Measurements from ENCODE around the gene MLF2. TPM values are rescaled to one million over a fixed set of nuclear protein-coding genes. Genes with fewer than 3 reads are reported as not detected.

The MLF2 gene
- total and polyA plus RNA-seq, 12 donors = 108 to 197 (median 148) TPM

GRCh38 chr12:6780573-6780972 is 27.6 kb upstream of the MLF2 start:
- intact Hi-C loops (cut with DNase I) = loop anchor here in 2 of 10 donors (5.0 kb wide), 2 partner anchors 42 to 43 kb away; partner anchors contain the start of gene GPR162 (in 1 of the 2)
- no peak for TF ChIP-seq CTCF (IDR thresholded peaks at IDR 0.05)

GRCh38 chr12:6779708-6780432 is 26.9 kb upstream of the MLF2 start:
- intact Hi-C loops (cut with DNase I) = loop anchor here (1.0 to 5.0 kb wide), 10 partner anchors 26 to 163 kb away; partner anchors contain the start of genes MLF2 (in 5 of the 10), GPR162 (in 2 of the 10) and P3H3 (in 1 of the 10)
- Histone ChIP-seq H3K4me1 (peaks cover 0 to 26% (median 20%) of the 10 kb centered on the region in 9 donors), H3K36me3 (peaks cover 0 to 7% (median 0%) of the 10 kb centered on the region in 9 donors), H3K27ac (peak overlapping the region in 1 of 10 donors; percentile 60), H3K9me3 (no peaks in the 10 kb centered on the region), H3K27me3 (peaks cover 0 to 30% (median 0%) of the 10 kb centered on the region in 7 donors), H3K4me3 (no peak overlapping the region)
- WGBS, 2 donors = 91 to 92% methylated on average over 6 of the region's 6 CpGs
- ATAC-seq (no peak), DNase-seq (no peak)
- TF ChIP-seq CTCF (IDR thresholded peaks at IDR 0.05) = no peak

More at GRCh38 chr12:6780573-6780972, 27.6 kb upstream of the MLF2 start:
- Histone ChIP-seq H3K4me3 (no peak overlapping the region), H3K9me3 (no peaks in the 10 kb centered on the region), H3K27me3 (peaks cover 0 to 23% (median 0%) of the 10 kb centered on the region in 7 donors), H3K36me3 (peaks cover 0 to under 1% (median 0%) of the 10 kb centered on the region in 9 donors), H3K27ac (no peak overlapping the region), H3K4me1 (peaks cover 0 to 31% (median 21%) of the 10 kb centered on the region in 9 donors)
- no peak for DNase-seq
- no peak for ATAC-seq
- WGBS, 2 donors = 85 to 88% methylated on average over 6 of the region's 6 CpGs

- TF ChIP-seq CTCF (IDR thresholded peaks at IDR 0.05) = peak in 8 of 9 donors; percentile 92 to 97 (median 96)
- H3K9me3 ChIP-seq = no peaks in the 10 kb centered on the region
- peaks cover 0 to 9% (median 0%) of the 10 kb centered on the region in 9 donors for H3K36me3 ChIP-seq
- WGBS, 2 donors = 3 to 4% methylated on average over 28 to 35 of the region's 35 CpGs
- H3K4me1 ChIP-seq = peaks cover 0 to 30% (median 15%) of the 10 kb centered on the region in 9 donors
- intact Hi-C loops (cut with DNase I) = loop anchor here in 9 of 10 donors (1.0 to 5.0 kb wide), 10 partner anchors 25 to 162 kb away; partner anchors contain the start of genes MLF2 (in 5 of the 9), GPR162 (in 1 of the 9) and P3H3 (in 1 of the 9)
- ATAC-seq = peak; percentile 94 to 97 (median 96)
- H3K27me3 ChIP-seq = peaks cover 0 to 40% (median 4%) of the 10 kb centered on the region in 7 donors
- peak; percentile 92 to 97 for DNase-seq
- H3K4me3 ChIP-seq = peak overlapping the region in 9 of 10 donors; percentile 35 to 60 (median 43)
- peak overlapping the region in 9 of 10 donors; percentile 49 to 73 (median 62) for H3K27ac ChIP-seq
Observed at GRCh38 chr12:6778574-6779550, 25.9 kb upstream of the MLF2 start.

All from heart right ventricle (tissue), 16 donors.